HepG2 (cell line): Measurements from ENCODE around the gene ATN1. TPM values are rescaled to one million over a fixed set of nuclear protein-coding genes. Genes with fewer than 3 reads are reported as not detected.

Experiments used
- ATAC-seq: fragments of 200-7000 bp; cut with Tn5 transposase; 3 replicates; pipeline ENCODE4 v1.9.1; 2020; ENCODE audit warnings: mild to moderate bottlenecking, moderate library complexity
- BruUV-seq: library from RNA; stranded (reverse); fragments of 400-500 nt; replicated peaks from 2 replicates; lab custom pipeline; 2021; lab: Mats Ljungman, UMichigan
- CTCF ChIA-PET: fragments of 300-600 bp; formaldehyde crosslinking; extraction: SDS; loops from one replicate; lab custom pipeline; 2021; ENCODE audit warnings: low total read pairs, inconsistent platforms, low intra/inter-chr PET ratio; lab: Yijun Ruan, JAX
- POLR2A ChIA-PET: fragments of 350-600 bp; sonication (Branson Sonifier 250); formaldehyde crosslinking; loops from one replicate; lab custom pipeline; 2020; ENCODE audit warnings: antibody characterized with exemption, inconsistent platforms; lab: Yijun Ruan, JAX
- DNase-seq: peaks from one replicate; pipeline ENCODE4 v3.0.0-alpha.2; 2015; ENCODE audit warnings: low spot score
- FAIRE-seq: peaks from 3 replicates; lab custom pipeline; 2011; peaks lifted over from hg19 to GRCh38; lab: Jason Lieb, UNC
- H2AFZ ChIP-seq: one replicate; pipeline ENCODE4 v1.6.1; 2011; ENCODE audit warnings: low read length, inconsistent platforms
- H3K27ac ChIP-seq: fragments of 300-600 bp; 3 replicates; pipeline ENCODE4 v1.8.0; 2011; ENCODE audit warnings: mixed run types, mild to moderate bottlenecking, mixed read lengths, low read length, inconsistent platforms; ENCODE audit not compliant: insufficient read depth; ENCODE audit errors: extremely low read length
- H3K27me3 ChIP-seq, 2 experiments: fragments of 200-600 bp in 1 of 2; 2 replicates in 1 of 2; 3 replicates in 1 of 2; pipeline versions ENCODE4 v1.6.0 to v1.8.0; 2011; ENCODE audit warnings: low read length in 2 of 2, mild to moderate bottlenecking in 2 of 2, moderate library complexity in 2 of 2, inconsistent platforms in 1 of 2; ENCODE audit not compliant: insufficient read depth in 2 of 2, control insufficient read depth in 1 of 2
- H3K36me3 ChIP-seq, 2 experiments: fragments of 200-600 bp in 1 of 2; replicated peaks in 1 of 2; 2 replicates in 1 of 2; 3 replicates in 1 of 2; pipeline versions ENCODE4 v1.5.1 to v1.8.0; 2011; ENCODE audit warnings: low read length in 2 of 2, inconsistent platforms in 1 of 2; ENCODE audit not compliant: insufficient read depth in 2 of 2, control insufficient read depth in 1 of 2
- H3K4me1 ChIP-seq: 2 replicates; pipeline ENCODE4 v1.5.1; 2012; ENCODE audit warnings: low read length, inconsistent platforms; ENCODE audit not compliant: insufficient read depth
- H3K4me2 ChIP-seq: 2 replicates; pipeline ENCODE4 v1.6.0; 2011; ENCODE audit warnings: low read depth, low read length, inconsistent platforms
- H3K4me3 ChIP-seq, 3 experiments: fragments of 200-600 bp in 1 of 3; sonication (generic), shearing (Covaris generic) in 1 of 3; replicated peaks in 1 of 3; 2 replicates each; pipeline ENCODE4 v1.5.1; 2011 to 2016; ENCODE audit warnings: low read length in 3 of 3, inconsistent platforms in 2 of 3, low read depth in 2 of 3, mild to moderate bottlenecking in 2 of 3, control low read depth in 1 of 3, mixed read lengths in 1 of 3; ENCODE audit not compliant: insufficient read depth in 1 of 3
- H3K79me2 ChIP-seq: one replicate; pipeline ENCODE4 v1.6.1; 2011; ENCODE audit warnings: low read length, inconsistent platforms; ENCODE audit not compliant: insufficient read depth
- H3K9ac ChIP-seq: 2 replicates; pipeline ENCODE4 v1.6.0; 2011; ENCODE audit warnings: mild to moderate bottlenecking, low read depth, low read length, inconsistent platforms; ENCODE audit not compliant: insufficient read depth
- H3K9me3 ChIP-seq: 2 replicates; pipeline ENCODE4 v1.5.1; 2012; ENCODE audit warnings: mild to moderate bottlenecking, low read length
- H4K20me1 ChIP-seq: 2 replicates; pipeline ENCODE4 v1.6.0; 2011; ENCODE audit warnings: inconsistent platforms, mild to moderate bottlenecking, low read length, moderate library complexity; ENCODE audit not compliant: insufficient read depth
- ADNP ChIP-seq: sonication (generic); formaldehyde crosslinking; IDR thresholded peaks from 2 replicates; pipeline ENCODE4 v1.4.0; 2020; ENCODE audit warnings: missing genetic modification reagents
- AGO2 ChIP-seq: fragments of 200-400 bp; formaldehyde crosslinking; optimal IDR thresholded peaks from 2 replicates; pipeline ENCODE3; 2017; ENCODE audit warnings: mild to moderate bottlenecking, low read depth, low read length, moderate library complexity
- ARNT2 ChIP-seq: sonication (generic); formaldehyde crosslinking; IDR thresholded peaks from 2 replicates; pipeline ENCODE4 v1.8.0; 2022; ENCODE audit warnings: mild to moderate bottlenecking, low read depth, missing genetic modification reagents, moderate library complexity
- KAT8 ChIP-seq: IDR thresholded peaks from 2 replicates; pipeline ENCODE4 v1.6.1; 2016; ENCODE audit warnings: missing genetic modification reagents, missing compliant biosample characterization
- ZMYM3 ChIP-seq: sonication (generic); formaldehyde crosslinking; IDR thresholded peaks from 2 replicates; pipeline ENCODE4 v1.5.1; 2020; ENCODE audit warnings: mild to moderate bottlenecking, missing genetic modification reagents
- ZNF121 ChIP-seq: sonication (generic); formaldehyde crosslinking; IDR thresholded peaks from 2 replicates; pipeline ENCODE4 v1.5.0; 2020; ENCODE audit warnings: mild to moderate bottlenecking, missing genetic modification reagents
- ZNF230 ChIP-seq: sonication (generic); formaldehyde crosslinking; IDR thresholded peaks from 2 replicates; pipeline ENCODE4 v1.4.0; 2020; ENCODE audit warnings: mild to moderate bottlenecking, missing genetic modification reagents
- ZNF337 ChIP-seq: sonication (generic); formaldehyde crosslinking; IDR thresholded peaks from 2 replicates; pipeline ENCODE4 v1.5.1; 2020; ENCODE audit warnings: missing genetic modification reagents, low read depth, mild to moderate bottlenecking, borderline replicate concordance
- WGBS: methylation state at CpG from one replicate; pipeline ENCODE4 v1.1.6; 2017; ENCODE audit warnings: low lambda C conversion rate; 5-methylcytosine and 5-hydroxymethylcytosine counted together
- in situ Hi-C: cut with HindIII; loops from 2 replicates; pipeline ENCODE4 v1.10.0; 2017; ENCODE audit warnings: low pct_unique_long_range_greater_than_20kb; ENCODE audit not compliant: extremely low pct_ligation_motif_present
- intact Hi-C: fragments of 100-400 bp; cut with micrococcal nuclease; formaldehyde crosslinking; loops from one replicate; pipeline ENCODE4 v1.10.0; 2022; ENCODE audit not compliant: unreplicated experiment
- polyA plus RNA-seq, 8 experiments: library from polyadenylated mRNA; depleted of rRNA in 3 of 8; stranded (reverse) in 7 of 8; unstranded in 1 of 8; fragments of >200 nt; fragmentation: Illumina TruSeq in 4 of 8; extraction: Trizol in 4 of 8; gene quantifications; 2 replicates each; pipeline versions ENCODE4 v1.2.1 to v1.2.3, GENCODE V29; 2011 to 2016; ENCODE audit warnings: low read depth in 4 of 8, missing spikeins in 1 of 8, mixed read lengths in 1 of 8; ENCODE audit not compliant: insufficient read depth in 1 of 8
- total RNA-seq, 5 experiments: library from RNA; depleted of rRNA; stranded (reverse); fragments of >200 nt; fragmentation: Illumina TruSeq; extraction: Trizol; gene quantifications; 2 replicates each; pipeline ENCODE4 v1.2.3, GENCODE V29; 2016; ENCODE audit warnings: low read depth in 1 of 5
- TF ChIP-seq, protein P1 (sequence below): sonication (generic); formaldehyde crosslinking; IDR thresholded peaks from 2 replicates; pipeline ENCODE4 v1.5.0; 2020; ENCODE audit warnings: mild to moderate bottlenecking, missing genetic modification reagents

ATN1 gene
- total and polyA plus RNA-seq, 2 of the 13 experiments (the other 11 are each of a cell fraction or from before 2014, with no cell fraction given): 2.1 to 8.6 TPM

DNA sequence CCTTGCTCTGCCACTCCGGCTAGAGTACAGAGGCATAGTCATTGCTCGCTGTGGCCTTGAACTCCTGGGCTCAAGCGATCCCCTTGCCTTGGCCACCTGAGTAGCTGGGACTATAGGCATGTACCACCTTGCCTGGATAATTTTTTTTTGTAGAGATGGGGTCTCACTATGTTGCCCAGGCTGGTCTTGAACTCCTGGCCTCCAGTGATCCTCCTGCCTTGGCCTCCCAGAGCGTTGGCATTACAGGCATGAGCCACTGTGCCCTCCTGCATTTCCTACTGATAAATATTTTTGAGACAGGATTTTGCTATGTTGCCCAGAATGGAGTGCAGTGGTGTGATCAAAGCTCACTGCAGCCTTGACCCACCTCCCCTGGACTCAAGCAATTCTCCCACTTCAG, 52.3 kb downstream of the ATN1 start:
- no peak overlapping the region for H2AFZ ChIP-seq
- TF ChIP-seq ZNF337 (CRISPR knock-in tag) (0 out of 2 replicates have a peak, but pooled peaks have one; percentile 1), ARNT2 (CRISPR knock-in tag) (no peak), ADNP (CRISPR knock-in tag) (0 out of 2 replicates have a peak, but pooled peaks have one; percentile 23), ZNF121 (CRISPR knock-in tag) (peak; percentile 94), ZMYM3 (CRISPR knock-in tag) (0 out of 2 replicates have a peak, but pooled peaks have one; percentile 42), AGO2 (no peak), KAT8 (CRISPR knock-in tag) (no peak), ZNF230 (CRISPR knock-in tag) (no peak)
- TF ChIP-seq, protein P1, sequence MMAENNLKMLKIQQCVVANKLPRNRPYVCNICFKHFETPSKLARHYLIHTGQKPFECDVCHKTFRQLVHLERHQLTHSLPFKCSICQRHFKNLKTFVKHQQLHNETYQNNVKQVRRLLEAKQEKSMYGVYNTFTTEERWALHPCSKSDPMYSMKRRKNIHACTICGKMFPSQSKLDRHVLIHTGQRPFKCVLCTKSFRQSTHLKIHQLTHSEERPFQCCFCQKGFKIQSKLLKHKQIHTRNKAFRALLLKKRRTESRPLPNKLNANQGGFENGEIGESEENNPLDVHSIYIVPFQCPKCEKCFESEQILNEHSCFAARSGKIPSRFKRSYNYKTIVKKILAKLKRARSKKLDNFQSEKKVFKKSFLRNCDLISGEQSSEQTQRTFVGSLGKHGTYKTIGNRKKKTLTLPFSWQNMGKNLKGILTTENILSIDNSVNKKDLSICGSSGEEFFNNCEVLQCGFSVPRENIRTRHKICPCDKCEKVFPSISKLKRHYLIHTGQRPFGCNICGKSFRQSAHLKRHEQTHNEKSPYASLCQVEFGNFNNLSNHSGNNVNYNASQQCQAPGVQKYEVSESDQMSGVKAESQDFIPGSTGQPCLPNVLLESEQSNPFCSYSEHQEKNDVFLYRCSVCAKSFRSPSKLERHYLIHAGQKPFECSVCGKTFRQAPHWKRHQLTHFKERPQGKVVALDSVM (CRISPR knock-in tag): peak; percentile 85
- H3K4me2 ChIP-seq: peak overlapping the region; percentile 71
- 83% methylated on average over 4 of the region's 4 CpGs for WGBS
- H3K36me3 ChIP-seq: peaks cover 8 to 34% of the 10 kb centered on the region in 2 experiments
- DNase-seq (no peak), FAIRE-seq (no peak), ATAC-seq (no peak)
- H3K27ac ChIP-seq: peak overlapping the region; percentile 98
- no peak overlapping the region; a peak in 1 of 6 replicates for H3K4me3 ChIP-seq
- H3K9ac ChIP-seq: no peak overlapping the region
- intact Hi-C loops (loop anchor here (2.0 kb wide), 1 partner anchor 39 kb away; the partner anchor contains the start of gene LPCAT3), in situ Hi-C loops (loop anchor here (5.0 kb wide), 1 partner anchor 37 kb away; the partner anchor contains the start of gene LPCAT3)
- BruUV-seq: no TSS peak
- no peaks in the 10 kb centered on the region for H3K9me3 ChIP-seq
- no peaks in the 10 kb centered on the region for H3K27me3 ChIP-seq
- H4K20me1 ChIP-seq: no peaks in the 10 kb centered on the region
- H3K79me2 ChIP-seq: no peaks in the 10 kb centered on the region
- ChIA-PET POLR2A (interaction anchor here (1.1 to 5.4 kb wide), 6 partner anchors 8 to 144 kb away, joined by 3 to 65 read pairs (median 11); partner anchors contain the start of genes C12orf57, EMG1, LPCAT3 and PHB2), CTCF (no interaction called here)
- H3K4me1 ChIP-seq: peaks cover 64% of the 10 kb centered on the region
